UCSD-AML1 (cell line): ENCODE measurements around the gene MTG1.
A peak's percentile ranks its signal among the peaks of the same experiment; 100 is the strongest.
"Not testable (repeated sequence)": the region's sequence is repeated elsewhere in the genome, so short reads cannot be mapped to it uniquely, and the experiment has no call there.

Experiments used
- DNase-seq: peaks from one replicate; lab custom pipeline; 2025; ENCODE audit not compliant: unreplicated experiment; lab: John Stamatoyannopoulos, UW

The MTG1 gene

DNA sequence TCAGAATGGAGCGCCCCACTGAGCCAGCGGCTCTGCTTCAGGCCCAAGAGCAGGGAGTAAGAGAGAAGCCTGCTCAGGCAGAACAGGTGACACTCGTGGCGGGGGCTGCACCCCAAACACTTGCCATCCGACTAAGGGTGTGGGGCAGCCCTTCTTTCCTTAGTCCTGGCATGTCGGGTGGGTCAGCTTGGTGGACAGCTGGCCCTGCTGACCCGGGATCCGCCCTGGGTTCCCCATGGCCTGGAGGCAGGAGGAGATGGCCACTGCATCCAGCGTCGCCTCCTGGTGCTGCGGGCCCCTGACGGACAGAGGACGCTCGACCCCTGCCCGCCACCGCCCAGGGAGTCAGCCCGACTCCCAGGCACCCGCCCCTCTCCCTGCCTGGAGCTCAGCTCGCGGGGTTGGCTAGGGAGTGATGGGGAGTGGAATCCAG lies 16.1 kb upstream of the MTG1 start:
- DNase-seq = no peak

- DNase-seq = peak; percentile 61
Measured at GRCh38 chr10:133378251-133379096, 15.5 kb upstream of the MTG1 start.

DNA sequence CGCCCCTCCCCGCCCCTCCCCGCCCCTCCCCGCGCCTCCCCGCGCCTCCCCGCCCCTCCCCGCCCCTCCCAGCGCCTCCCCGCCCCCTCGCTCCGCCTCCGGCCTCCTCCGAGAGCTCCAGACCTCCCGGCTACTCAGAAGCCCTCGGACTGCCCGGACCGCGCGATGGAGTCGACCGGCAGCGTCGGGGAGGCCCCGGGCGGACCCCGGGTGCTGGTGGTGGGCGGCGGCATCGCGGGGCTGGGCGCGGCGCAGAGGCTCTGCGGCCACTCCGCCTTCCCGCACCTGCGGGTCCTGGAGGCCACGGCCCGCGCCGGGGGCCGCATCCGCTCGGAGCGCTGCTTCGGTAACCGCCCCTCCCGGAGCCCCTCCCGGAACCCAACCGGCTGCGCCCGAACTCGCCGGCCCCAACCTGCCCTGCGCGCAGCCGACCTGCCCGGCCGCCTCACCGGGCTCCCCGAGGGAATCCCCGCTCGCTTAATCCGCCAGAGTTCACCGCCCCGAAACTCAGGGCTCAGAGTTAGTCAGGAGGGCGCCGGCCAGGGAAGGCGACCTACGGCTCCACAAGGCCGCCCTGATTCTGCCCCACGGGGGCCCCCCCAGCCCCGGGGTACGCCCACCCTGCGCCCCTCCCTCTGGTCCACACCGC lies 14.7 kb upstream of the MTG1 start, which contains the start of gene PAOX:
TSS of gene PAOX (plus strand) at position 111 of the 649 bp plus-strand sequence. CDS start at position 166, 55 bp downstream.
- DNase-seq = no peak

DNA sequence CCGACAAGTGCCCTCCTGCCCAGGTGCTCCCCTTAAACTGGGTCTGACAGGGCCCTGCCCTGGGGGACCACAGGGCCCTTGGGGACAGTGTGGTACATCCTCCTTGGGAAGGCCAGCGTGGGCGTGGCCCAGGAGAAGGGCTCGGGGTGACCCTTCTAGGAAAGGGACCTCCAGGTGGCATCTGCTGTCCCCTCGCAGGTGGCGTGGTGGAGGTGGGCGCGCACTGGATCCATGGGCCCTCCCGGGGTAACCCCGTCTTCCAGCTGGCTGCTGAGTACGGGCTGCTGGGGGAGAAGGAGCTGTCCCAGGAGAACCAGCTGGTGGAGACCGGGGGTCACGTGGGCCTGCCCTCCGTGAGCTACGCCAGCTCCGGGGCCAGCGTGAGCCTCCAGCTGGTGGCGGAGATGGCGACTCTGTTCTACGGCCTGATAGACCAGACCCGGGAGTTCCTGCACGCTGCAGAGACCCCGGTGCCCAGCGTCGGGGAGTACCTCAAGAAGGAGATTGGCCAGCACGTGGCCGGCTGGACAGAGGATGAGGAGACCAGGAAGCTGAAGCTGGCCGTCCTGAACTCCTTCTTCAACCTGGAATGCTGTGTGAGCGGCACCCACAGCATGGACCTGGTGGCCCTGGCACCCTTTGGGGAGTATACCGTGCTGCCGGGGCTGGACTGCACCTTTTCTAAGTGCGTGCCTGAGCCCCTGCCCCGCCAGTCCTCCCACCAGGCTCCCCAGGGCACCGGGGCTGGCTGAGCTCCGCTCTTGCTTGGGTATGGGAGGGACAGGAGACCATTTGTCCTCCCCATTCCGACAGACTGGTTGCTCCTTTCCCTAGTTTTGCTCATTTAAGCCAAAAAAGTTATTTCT lies 13.9 kb upstream of the MTG1 start:
- no peak for DNase-seq

GRCh38 chr10:133381036-133381435 lies 12.9 kb upstream of the MTG1 start:
- peak; percentile 68 for DNase-seq

GRCh38 chr10:133383551-133383950 lies 10.4 kb upstream of the MTG1 start:
- DNase-seq = no peak

DNA sequence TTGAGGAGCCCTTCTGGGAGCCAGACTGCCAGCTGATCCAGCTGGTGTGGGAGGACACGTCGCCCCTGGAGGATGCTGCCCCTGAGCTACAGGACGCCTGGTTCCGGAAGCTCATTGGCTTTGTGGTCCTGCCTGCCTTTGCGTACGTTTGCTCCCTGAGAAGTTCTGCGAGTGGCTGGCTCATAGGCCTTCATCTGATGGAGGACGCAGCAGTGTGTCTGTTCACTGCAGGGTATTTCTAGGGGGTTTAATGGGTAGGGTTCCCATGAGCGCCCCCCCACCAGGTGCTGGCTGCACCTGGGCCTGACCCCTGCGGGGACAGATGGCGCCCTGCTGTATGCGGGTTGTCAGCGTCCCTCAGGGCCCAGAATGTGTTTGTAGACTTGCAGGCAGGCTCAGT lies 9.9 kb upstream of the MTG1 start:
- no peak for DNase-seq

- DNase-seq = no peak
Measured at GRCh38 chr10:133385214-133385613, 8.7 kb upstream of the MTG1 start.

- DNase-seq = not testable (repeated sequence)
Measured at GRCh38 chr10:133386951-133387350, 7.0 kb upstream of the MTG1 start.

DNA sequence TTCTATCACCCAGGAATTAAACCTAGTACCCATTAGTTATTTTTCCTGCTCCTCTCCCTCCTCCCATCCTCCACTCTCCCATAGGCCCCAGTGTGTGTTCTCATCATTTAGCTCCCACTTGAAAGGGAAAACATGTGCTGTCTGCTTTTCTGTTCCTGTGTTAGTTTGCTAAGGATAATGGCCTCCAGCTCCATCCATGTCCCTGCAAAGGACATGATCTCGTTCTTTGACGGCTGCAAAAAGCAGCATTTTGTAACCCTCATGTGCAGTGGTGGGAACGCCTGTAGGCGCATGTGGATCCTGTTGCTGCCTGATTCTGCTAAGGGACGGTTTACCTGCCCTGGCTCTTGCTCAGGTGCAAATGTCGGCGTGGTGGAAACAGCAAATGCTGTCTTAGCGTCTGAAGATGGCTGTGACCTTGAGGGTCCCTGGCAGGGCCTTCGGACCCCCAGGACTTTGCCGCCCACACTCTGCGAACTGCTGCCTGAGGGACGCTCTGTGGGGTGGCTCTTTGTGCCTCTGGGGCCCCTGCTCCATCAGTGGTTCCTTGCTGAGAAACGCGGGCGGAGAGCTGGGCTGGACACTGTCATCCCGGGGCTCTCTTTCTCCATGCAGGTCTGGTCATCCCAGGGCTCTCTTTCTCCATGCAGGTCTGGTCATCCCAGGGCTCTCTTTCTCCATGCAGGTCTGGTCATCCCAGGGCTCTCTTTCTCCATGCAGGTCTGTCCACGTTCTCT lies 5.6 kb upstream of the MTG1 start:
- no peak for DNase-seq

- no peak for DNase-seq
Measured at GRCh38 chr10:133388973-133389818, 4.8 kb upstream of the MTG1 start.

DNA sequence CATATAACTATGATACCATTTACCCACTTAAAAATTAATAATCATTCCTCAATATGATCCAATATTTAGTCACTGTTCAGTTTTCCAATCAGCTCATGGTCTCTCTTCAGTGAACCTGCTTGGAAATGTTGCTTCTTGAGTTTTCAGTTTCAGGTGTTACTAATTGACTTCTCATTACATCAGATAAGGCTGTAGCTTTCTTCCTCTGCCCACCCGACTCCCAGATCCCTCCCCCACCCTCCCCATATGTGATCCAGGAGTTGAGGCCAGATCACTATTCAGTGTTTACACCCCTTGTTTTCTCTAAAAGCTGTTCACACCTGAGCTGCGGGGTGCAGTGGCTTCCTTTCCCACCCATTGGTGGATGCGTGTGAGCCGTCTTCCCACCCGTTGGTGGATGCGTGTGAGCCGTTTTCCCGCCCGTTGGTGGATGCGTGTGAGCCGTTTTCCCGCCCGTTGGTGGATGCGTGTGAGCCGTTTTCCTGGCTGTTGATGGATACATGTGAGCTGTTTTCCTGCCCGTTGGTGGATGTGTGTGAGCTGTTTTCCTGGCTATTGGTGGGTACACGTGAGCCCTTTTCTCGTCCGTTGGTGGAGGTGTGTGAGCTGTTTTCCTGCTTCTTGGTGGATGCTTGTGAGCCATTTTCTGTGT lies 3.2 kb upstream of the MTG1 start:
- no peak for DNase-seq

- no peak for DNase-seq
Measured at GRCh38 chr10:133391249-133391635, 2.7 kb upstream of the MTG1 start.

DNA sequence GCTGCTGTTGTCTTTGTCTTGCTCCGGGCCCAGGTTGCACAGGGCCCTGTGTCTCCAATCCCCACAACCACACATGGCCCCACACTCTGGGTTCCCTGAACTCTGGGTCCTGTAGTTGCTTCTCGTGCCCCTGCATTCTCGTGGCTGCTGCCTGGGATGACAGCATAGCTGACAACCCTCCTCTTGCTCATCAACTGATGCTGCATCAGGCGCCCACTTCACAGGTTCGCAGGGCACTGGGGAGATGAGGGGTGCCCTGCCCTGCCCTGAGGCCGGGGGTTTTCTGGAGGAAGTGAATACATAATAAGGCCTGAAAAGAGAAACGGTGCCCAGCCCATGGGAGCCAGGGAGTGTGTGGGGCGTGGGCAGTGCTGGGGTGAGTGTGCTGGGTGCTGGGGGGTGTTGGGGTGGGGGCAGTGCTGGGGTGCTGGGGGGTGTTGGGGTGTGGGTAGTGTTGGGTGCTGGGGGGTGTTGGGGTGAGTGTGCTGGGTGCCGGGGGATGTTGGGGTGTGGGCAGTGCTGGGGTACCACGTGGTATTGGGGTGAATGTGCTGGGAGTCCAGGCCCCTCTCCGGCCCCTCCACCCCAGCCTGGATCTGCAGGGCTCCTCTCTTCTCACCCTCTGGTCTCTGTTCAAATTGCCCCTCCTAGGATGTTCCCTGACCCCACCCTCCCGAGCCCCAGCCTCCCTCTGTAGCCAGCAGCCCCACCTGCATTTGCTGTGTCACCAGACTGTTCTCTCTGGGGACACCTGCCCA lies 2.0 kb upstream of the MTG1 start:
- DNase-seq = no peak

- no peak for DNase-seq
Measured at GRCh38 chr10:133393401-133394063, 425 bp upstream of the MTG1 start.

- DNase-seq = no peak
Measured at GRCh38 chr10:133394801-133395221, 854 bp downstream of the MTG1 start.

GRCh38 chr10:133396035-133396624 lies 2.2 kb downstream of the MTG1 start:
- no peak for DNase-seq

GRCh38 chr10:133397938-133398337 lies 4.0 kb downstream of the MTG1 start:
- DNase-seq = no peak
